HepG2 (cell line): ENCODE measurements around the gene FAHD2A. TPM values are rescaled to one million over a fixed set of nuclear protein-coding genes. Genes with fewer than 3 reads are reported as not detected.

Source experiments
- CEBPG ChIP-seq: IDR thresholded peaks from 2 replicates; pipeline ENCODE4 v1.6.1; 2016
- CHCHD3 ChIP-seq: sonication (generic); formaldehyde crosslinking; IDR thresholded peaks from 2 replicates; pipeline ENCODE4 v1.8.0; 2022; ENCODE audit warnings: mild to moderate bottlenecking, missing genetic modification reagents, moderate library complexity
- FOXM1 ChIP-seq: sonication (generic); formaldehyde crosslinking; IDR thresholded peaks from 2 replicates; pipeline ENCODE4 v1.5.0; 2020; ENCODE audit warnings: missing genetic modification reagents
- HHEX ChIP-seq: IDR thresholded peaks from 2 replicates; pipeline ENCODE4 v1.6.1; 2016; ENCODE audit warnings: control low read depth
- HNRNPH1 ChIP-seq: fragments of 200-400 bp; formaldehyde crosslinking; optimal IDR thresholded peaks from 2 replicates; pipeline ENCODE3; 2017; ENCODE audit warnings: mild to moderate bottlenecking, low read depth, low read length
- HNRNPL ChIP-seq: fragments of 200-400 bp; formaldehyde crosslinking; IDR thresholded peaks from 2 replicates; pipeline ENCODE4 v1.6.1; 2017; ENCODE audit warnings: mild to moderate bottlenecking, low read depth, low read length
- KAT7 ChIP-seq: IDR thresholded peaks from 2 replicates; pipeline ENCODE4 v1.6.1; 2018; ENCODE audit warnings: borderline replicate concordance, missing compliant biosample characterization
- MIER3 ChIP-seq: IDR thresholded peaks from 2 replicates; pipeline ENCODE4 v1.6.1; 2016; ENCODE audit warnings: missing compliant biosample characterization, borderline replicate concordance
- NCOA2 ChIP-seq: sonication (generic); formaldehyde crosslinking; IDR thresholded peaks from 2 replicates; pipeline ENCODE4 v1.8.0; 2022; ENCODE audit warnings: inconsistent platforms
- PHF8 ChIP-seq: sonication (generic); formaldehyde crosslinking; IDR thresholded peaks from 2 replicates; pipeline ENCODE4 v1.5.0; 2020; ENCODE audit warnings: missing genetic modification reagents
- POLR2AphosphoS2 ChIP-seq: IDR thresholded peaks from 2 replicates; pipeline ENCODE4 v1.6.1; 2011; ENCODE audit warnings: low read depth, low read length, improper control_type of control experiment
- SOX6 ChIP-seq, 2 experiments: fragments of 450-650 bp in 1 of 2; sonication (generic) in 1 of 2; formaldehyde crosslinking in 1 of 2; IDR thresholded peaks; 2 replicates each; pipeline versions ENCODE4 v1.4.0 to v1.6.1; 2017 to 2020; ENCODE audit warnings: antibody characterized with exemption in 1 of 2, mild to moderate bottlenecking in 1 of 2, missing genetic modification reagents in 1 of 2
- ZNF263 ChIP-seq: sonication (generic); formaldehyde crosslinking; IDR thresholded peaks from 2 replicates; pipeline ENCODE4 v1.4.0; 2020; ENCODE audit warnings: missing genetic modification reagents
- ZNF367 ChIP-seq: sonication (generic); formaldehyde crosslinking; IDR thresholded peaks from 2 replicates; pipeline ENCODE4 v1.4.0; 2020; ENCODE audit warnings: missing genetic modification reagents, borderline replicate concordance
- ZNF484 ChIP-seq: sonication (generic); formaldehyde crosslinking; IDR thresholded peaks from 2 replicates; pipeline ENCODE4 v1.5.1; 2020; ENCODE audit warnings: mild to moderate bottlenecking, low read depth, missing genetic modification reagents, borderline replicate concordance
- ZNF496 ChIP-seq: sonication (generic); formaldehyde crosslinking; IDR thresholded peaks from 2 replicates; pipeline ENCODE4 v1.8.1; 2023; ENCODE audit warnings: mild to moderate bottlenecking, moderate library complexity, missing genetic modification reagents; ENCODE audit not compliant: insufficient replicate concordance
- ZNF678 ChIP-seq: sonication (generic); formaldehyde crosslinking; IDR thresholded peaks from 2 replicates; pipeline ENCODE4 v1.4.0; 2020; ENCODE audit warnings: mild to moderate bottlenecking, missing genetic modification reagents
- ZNF879 ChIP-seq: sonication (generic); formaldehyde crosslinking; IDR thresholded peaks from 2 replicates; pipeline ENCODE4 v1.8.1; 2023; ENCODE audit warnings: missing genetic modification reagents
- polyA plus RNA-seq, 8 experiments: library from polyadenylated mRNA; depleted of rRNA in 3 of 8; stranded (reverse) in 7 of 8; unstranded in 1 of 8; fragments of >200 nt; fragmentation: Illumina TruSeq in 4 of 8; extraction: Trizol in 4 of 8; gene quantifications; 2 replicates each; pipeline versions ENCODE4 v1.2.1 to v1.2.3, GENCODE V29; 2011 to 2016; ENCODE audit warnings: low read depth in 4 of 8, missing spikeins in 1 of 8, mixed read lengths in 1 of 8; ENCODE audit not compliant: insufficient read depth in 1 of 8
- total RNA-seq, 5 experiments: library from RNA; depleted of rRNA; stranded (reverse); fragments of >200 nt; fragmentation: Illumina TruSeq; extraction: Trizol; gene quantifications; 2 replicates each; pipeline ENCODE4 v1.2.3, GENCODE V29; 2016; ENCODE audit warnings: low read depth in 1 of 5
- TF ChIP-seq, protein P1 (sequence below): sonication (generic); formaldehyde crosslinking; IDR thresholded peaks from 2 replicates; pipeline ENCODE4 v1.8.1; 2023; ENCODE audit warnings: missing genetic modification reagents, inconsistent platforms, borderline replicate concordance
- TF ChIP-seq, protein P2 (sequence below): sonication (generic); formaldehyde crosslinking; IDR thresholded peaks from 2 replicates; pipeline ENCODE4 v1.4.0; 2020; ENCODE audit warnings: missing genetic modification reagents
- TF ChIP-seq, protein P3 (sequence below): sonication (generic); formaldehyde crosslinking; IDR thresholded peaks from 2 replicates; pipeline ENCODE4 v1.4.0; 2020; ENCODE audit warnings: missing genetic modification reagents
- TF ChIP-seq, protein P4 (sequence below): sonication (generic); formaldehyde crosslinking; IDR thresholded peaks from 2 replicates; pipeline ENCODE4 v1.5.0; 2020; ENCODE audit warnings: missing genetic modification reagents
- TF ChIP-seq, protein P5 (sequence below), 2 experiments: sonication (generic) in 1 of 2; formaldehyde crosslinking in 1 of 2; IDR thresholded peaks; 2 replicates each; pipeline versions ENCODE4 v1.4.0 to v1.6.1; 2018 to 2020; ENCODE audit warnings: missing genetic modification reagents in 2 of 2, borderline replicate concordance in 1 of 2, low read depth in 1 of 2, mild to moderate bottlenecking in 1 of 2, missing biosample characterization in 1 of 2

Gene FAHD2A
- total and polyA plus RNA-seq, 2 of the 13 experiments (the other 11 are each of a cell fraction or from before 2014, with no cell fraction given): 34.0 to 44.2 TPM

DNA sequence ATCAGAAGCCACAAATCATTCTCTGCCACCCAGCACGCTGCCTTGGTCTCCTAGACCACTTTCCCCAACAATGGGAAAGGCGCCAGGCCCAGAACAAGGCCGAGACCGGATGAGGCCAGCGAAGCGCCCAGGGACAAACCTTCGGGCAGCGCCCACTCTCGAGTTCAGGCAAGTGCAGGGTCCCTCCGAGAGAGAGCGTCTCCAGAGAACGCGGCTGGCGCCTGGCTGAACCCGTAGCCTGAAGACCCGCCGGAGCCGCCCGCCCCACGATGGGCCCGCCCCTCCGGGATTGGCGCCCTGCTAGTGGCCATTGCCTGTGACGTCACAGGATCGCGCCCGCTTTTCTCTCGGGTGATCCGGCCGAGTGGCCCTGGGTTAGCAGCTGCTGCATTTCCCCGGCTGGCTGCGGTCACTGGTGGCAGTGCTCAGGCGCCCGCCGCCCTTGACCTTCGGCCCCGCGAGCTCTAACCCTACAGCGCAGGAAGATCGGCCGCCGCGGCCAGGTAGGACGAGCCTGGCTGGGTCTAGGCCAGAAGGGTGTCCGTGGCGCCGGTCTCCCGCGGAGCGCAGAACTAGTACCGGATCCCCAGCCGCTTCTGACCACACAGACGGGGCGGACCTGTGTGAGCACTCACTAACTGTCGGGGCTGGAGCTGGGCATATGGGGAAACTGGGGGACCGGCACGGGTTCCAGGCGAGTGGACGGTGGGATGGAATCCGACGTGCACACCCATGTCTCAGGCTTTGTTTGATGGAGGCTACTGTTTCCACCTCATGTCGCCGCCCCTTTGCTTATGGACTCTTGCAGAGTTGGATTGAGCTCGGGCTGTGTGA, at the start of gene FAHD2A (continued):
- peak; percentile 62; the same call in 1 of the 2 replicates for TF ChIP-seq NCOA2 (CRISPR knock-in tag)
- no peak for TF ChIP-seq HNRNPL
- TF ChIP-seq ZNF263: no peak; the same call in 1 of the 2 replicates
- TF ChIP-seq, protein P1, sequence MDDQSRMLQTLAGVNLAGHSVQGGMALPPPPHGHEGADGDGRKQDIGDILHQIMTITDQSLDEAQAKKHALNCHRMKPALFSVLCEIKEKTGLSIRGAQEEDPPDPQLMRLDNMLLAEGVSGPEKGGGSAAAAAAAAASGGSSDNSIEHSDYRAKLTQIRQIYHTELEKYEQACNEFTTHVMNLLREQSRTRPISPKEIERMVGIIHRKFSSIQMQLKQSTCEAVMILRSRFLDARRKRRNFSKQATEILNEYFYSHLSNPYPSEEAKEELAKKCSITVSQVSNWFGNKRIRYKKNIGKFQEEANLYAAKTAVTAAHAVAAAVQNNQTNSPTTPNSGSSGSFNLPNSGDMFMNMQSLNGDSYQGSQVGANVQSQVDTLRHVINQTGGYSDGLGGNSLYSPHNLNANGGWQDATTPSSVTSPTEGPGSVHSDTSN (CRISPR knock-in tag): 0 out of 2 replicates have a peak, but pooled peaks have one; percentile 28
- peak; percentile 24; the same call in 1 of the 2 replicates for TF ChIP-seq ZNF678 (CRISPR knock-in tag)
- TF ChIP-seq MIER3: peak; percentile 70; the same call in 1 of the 2 replicates
- TF ChIP-seq HHEX: no peak
- no peak for TF ChIP-seq FOXM1 (CRISPR knock-in tag)
- no peak for TF ChIP-seq CHCHD3 (CRISPR knock-in tag)
- no peak; the same call in 1 of the 2 replicates for TF ChIP-seq POLR2AphosphoS2
- TF ChIP-seq, protein P2, sequence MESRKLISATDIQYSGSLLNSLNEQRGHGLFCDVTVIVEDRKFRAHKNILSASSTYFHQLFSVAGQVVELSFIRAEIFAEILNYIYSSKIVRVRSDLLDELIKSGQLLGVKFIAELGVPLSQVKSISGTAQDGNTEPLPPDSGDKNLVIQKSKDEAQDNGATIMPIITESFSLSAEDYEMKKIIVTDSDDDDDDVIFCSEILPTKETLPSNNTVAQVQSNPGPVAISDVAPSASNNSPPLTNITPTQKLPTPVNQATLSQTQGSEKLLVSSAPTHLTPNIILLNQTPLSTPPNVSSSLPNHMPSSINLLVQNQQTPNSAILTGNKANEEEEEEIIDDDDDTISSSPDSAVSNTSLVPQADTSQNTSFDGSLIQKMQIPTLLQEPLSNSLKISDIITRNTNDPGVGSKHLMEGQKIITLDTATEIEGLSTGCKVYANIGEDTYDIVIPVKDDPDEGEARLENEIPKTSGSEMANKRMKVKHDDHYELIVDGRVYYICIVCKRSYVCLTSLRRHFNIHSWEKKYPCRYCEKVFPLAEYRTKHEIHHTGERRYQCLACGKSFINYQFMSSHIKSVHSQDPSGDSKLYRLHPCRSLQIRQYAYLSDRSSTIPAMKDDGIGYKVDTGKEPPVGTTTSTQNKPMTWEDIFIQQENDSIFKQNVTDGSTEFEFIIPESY (CRISPR knock-in tag): peak; percentile 28; the same call in 1 of the 2 replicates
- no peak for TF ChIP-seq ZNF367 (CRISPR knock-in tag)
- no peak for TF ChIP-seq HNRNPH1
- TF ChIP-seq, protein P3, sequence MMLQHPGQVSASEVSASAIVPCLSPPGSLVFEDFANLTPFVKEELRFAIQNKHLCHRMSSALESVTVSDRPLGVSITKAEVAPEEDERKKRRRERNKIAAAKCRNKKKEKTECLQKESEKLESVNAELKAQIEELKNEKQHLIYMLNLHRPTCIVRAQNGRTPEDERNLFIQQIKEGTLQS (CRISPR knock-in tag): peak; percentile 47; the same call in 1 of the 2 replicates
- no peak for TF ChIP-seq ZNF879 (CRISPR knock-in tag)
- no peak for TF ChIP-seq SOX6 (IDR thresholded peaks at IDR 0.05)
- peak; percentile 76 for TF ChIP-seq SOX6 (CRISPR knock-in tag; IDR thresholded peaks at IDR 0.05)
- TF ChIP-seq PHF8 (CRISPR knock-in tag): peak; percentile 98
- TF ChIP-seq, protein P4, sequence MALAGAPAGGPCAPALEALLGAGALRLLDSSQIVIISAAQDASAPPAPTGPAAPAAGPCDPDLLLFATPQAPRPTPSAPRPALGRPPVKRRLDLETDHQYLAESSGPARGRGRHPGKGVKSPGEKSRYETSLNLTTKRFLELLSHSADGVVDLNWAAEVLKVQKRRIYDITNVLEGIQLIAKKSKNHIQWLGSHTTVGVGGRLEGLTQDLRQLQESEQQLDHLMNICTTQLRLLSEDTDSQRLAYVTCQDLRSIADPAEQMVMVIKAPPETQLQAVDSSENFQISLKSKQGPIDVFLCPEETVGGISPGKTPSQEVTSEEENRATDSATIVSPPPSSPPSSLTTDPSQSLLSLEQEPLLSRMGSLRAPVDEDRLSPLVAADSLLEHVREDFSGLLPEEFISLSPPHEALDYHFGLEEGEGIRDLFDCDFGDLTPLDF (CRISPR knock-in tag): peak; percentile 83
- no peak for TF ChIP-seq CEBPG (CRISPR knock-in tag)
- no peak for TF ChIP-seq ZNF496
- TF ChIP-seq ZNF484 (CRISPR knock-in tag): peak; percentile 88; the same call in 1 of the 2 replicates
- no peak; the same call in 1 of the 2 replicates for TF ChIP-seq KAT7 (CRISPR knock-in tag)
- TF ChIP-seq, protein P5, sequence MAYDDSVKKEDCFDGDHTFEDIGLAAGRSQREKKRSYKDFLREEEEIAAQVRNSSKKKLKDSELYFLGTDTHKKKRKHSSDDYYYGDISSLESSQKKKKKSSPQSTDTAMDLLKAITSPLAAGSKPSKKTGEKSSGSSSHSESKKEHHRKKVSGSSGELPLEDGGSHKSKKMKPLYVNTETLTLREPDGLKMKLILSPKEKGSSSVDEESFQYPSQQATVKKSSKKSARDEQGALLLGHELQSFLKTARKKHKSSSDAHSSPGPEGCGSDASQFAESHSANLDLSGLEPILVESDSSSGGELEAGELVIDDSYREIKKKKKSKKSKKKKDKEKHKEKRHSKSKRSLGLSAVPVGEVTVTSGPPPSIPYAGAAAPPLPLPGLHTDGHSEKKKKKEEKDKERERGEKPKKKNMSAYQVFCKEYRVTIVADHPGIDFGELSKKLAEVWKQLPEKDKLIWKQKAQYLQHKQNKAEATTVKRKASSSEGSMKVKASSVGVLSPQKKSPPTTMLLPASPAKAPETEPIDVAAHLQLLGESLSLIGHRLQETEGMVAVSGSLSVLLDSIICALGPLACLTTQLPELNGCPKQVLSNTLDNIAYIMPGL (CRISPR knock-in tag; IDR thresholded peaks at IDR 0.05; ENCODE audit: borderline replicate concordance in 1 of 2, low read depth in 1 of 2): peak; percentile 90 to 93
